ENCODE measurements around the gene ZFP36L2. TPM values are rescaled to one million over a fixed set of nuclear protein-coding genes. Genes with fewer than 3 reads are reported as not detected.
A peak's percentile ranks its signal among the peaks of the same experiment; 100 is the strongest.

The ZFP36L2 gene
- total RNA-seq, 4 donors from 2014 or later, result 81.7 to 117 (median 85.7) TPM

DNA sequence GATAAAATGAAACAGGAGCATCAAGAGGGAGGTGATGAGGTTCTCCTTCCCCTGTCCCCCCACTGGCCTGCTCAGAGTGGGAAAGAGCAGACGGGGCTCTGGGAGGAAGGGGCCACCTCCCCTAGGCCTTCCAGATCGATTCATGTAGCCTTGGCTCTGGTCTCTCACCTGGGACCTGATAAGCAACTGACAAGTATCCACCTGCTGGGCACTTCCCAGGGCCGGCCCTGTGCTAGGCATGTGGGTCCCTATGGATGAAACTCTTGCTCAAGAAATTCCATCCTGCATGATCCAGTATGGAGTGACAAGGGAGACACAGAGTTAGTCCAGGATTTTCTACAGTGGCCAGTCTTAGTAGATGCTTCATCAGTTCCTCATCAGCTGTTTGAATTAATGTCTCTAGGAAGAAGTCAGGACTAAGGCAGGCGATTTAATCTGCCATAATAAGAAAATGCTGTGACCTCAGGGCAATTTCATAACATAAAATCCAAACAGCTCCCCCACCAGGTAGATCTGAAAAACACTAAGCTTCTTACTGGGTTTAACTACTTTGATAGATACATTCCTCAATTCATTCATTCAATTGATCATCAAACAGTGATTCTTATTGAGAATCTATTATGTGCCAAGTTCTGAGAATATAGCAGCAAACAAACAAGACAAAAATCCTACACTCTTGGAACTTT, 44.7 kb upstream of the ZFP36L2 start:
- Histone ChIP-seq H3K27me3 (no peaks in the 10 kb centered on the region), H3K9me3 (no peaks in the 10 kb centered on the region), H3K27ac (replicated peaks in 1 of 4) (peak overlapping the region in 3 of 4 donors; percentile 79 to 85 (median 81)), H3K4me1 (peaks cover 47 to 77% (median 68%) of the 10 kb centered on the region in 4 donors), H3K4me3 (no peak overlapping the region), H3K36me3 (no peaks in the 10 kb centered on the region)
- WGBS, result 93% methylated on average over 4 of the region's 4 CpGs
- no peak for DNase-seq (ENCODE audit: extremely low spot score)
- intact Hi-C loops (cut with DNase I), result no loop called here
- TF ChIP-seq, protein P1, sequence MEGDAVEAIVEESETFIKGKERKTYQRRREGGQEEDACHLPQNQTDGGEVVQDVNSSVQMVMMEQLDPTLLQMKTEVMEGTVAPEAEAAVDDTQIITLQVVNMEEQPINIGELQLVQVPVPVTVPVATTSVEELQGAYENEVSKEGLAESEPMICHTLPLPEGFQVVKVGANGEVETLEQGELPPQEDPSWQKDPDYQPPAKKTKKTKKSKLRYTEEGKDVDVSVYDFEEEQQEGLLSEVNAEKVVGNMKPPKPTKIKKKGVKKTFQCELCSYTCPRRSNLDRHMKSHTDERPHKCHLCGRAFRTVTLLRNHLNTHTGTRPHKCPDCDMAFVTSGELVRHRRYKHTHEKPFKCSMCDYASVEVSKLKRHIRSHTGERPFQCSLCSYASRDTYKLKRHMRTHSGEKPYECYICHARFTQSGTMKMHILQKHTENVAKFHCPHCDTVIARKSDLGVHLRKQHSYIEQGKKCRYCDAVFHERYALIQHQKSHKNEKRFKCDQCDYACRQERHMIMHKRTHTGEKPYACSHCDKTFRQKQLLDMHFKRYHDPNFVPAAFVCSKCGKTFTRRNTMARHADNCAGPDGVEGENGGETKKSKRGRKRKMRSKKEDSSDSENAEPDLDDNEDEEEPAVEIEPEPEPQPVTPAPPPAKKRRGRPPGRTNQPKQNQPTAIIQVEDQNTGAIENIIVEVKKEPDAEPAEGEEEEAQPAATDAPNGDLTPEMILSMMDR (IDR thresholded peaks at IDR 0.05), result peak in 1 of 3 experiments; percentile 7
- TF ChIP-seq POLR2AphosphoS5 (IDR thresholded peaks at IDR 0.05), result no peak

DNA sequence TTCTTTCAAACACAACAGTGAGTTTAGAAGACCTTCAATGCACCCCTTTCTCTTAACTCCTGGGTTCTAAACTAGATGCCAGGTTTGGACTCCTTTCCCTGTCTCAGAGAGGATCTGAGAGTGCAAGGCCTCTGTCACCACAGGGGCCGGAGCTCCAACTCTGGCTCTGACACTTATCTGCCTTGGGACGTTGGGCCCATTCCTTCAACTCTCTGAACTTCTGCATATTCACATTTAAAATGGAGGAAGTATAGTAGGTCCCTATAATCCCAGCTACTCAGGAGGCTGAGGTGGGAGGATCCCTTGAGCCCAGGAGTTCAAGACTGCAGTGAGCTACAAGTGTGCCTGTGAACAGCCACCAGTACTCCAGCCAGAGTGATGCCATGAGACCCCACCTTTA, 44.1 kb upstream of the ZFP36L2 start:
- 60% methylated on average over 2 of the region's 2 CpGs for WGBS
- DNase-seq (ENCODE audit: extremely low spot score), result no peak
- Histone ChIP-seq H3K4me3 (no peak overlapping the region), H3K27me3 (no peaks in the 10 kb centered on the region), H3K9me3 (no peaks in the 10 kb centered on the region), H3K27ac (replicated peaks in 1 of 4) (peak overlapping the region; percentile 79 to 85 (median 82)), H3K4me1 (peaks cover 49 to 77% (median 68%) of the 10 kb centered on the region in 4 donors), H3K36me3 (no peaks in the 10 kb centered on the region)
- TF ChIP-seq EP300 (IDR thresholded peaks at IDR 0.05), result no peak
- TF ChIP-seq, protein P1 (IDR thresholded peaks at IDR 0.05), result no peak
- no peak for TF ChIP-seq POLR2A (IDR thresholded peaks at IDR 0.05; ENCODE audit: low read depth)
- no peak for TF ChIP-seq POLR2AphosphoS5 (IDR thresholded peaks at IDR 0.05)
- intact Hi-C loops (cut with DNase I), result no loop called here

DNA sequence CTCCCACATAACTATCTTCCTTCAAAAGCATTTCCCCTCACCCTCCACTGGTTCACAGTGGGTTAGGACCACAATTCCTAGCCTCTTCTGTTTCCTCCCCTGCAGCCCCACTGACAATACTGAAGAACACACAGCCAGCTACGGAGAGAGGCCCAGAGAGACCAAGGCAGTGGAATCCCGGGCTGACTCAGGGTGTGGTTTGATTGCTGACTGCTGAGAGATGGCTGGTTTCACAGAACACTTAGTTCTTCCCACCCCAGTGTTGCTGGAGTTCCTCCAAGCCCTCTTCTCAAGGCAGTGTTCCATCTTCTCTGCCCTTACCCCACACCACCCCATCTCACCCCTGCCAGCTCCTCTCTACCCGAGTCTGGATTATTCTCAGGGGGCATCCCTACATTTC, 43.3 kb upstream of the ZFP36L2 start:
- peaks cover 56 to 77% (median 74%) of the 10 kb centered on the region in 4 donors for H3K4me1 ChIP-seq
- H3K4me3 ChIP-seq, result peak overlapping the region in 3 of 4 donors; percentile 6 to 17 (median 8)

DNA sequence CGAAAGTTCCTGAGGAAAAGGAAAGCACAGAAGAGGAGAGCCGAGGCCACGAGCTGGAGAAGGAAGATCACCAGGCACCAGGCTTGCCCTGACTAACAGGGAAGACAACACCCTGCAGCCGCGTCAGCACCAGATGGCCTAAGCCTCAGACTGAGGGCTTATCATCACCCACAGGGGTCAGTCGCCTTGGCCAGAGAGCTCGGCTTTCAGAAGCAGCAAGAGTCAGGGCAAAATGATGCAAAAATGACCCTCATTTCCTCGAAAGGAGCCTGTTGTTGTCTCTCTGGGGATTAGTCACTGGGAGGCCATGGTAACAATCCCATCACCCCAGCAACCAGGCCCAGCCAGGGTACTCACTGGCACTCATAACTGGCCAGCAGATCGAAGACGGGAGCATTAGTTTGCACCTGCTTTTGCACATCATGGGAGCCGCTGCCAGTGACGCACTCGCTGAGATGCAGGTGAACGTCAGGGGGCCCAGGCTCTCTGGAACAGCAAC, 42.7 kb upstream of the ZFP36L2 start:
- WGBS, result 40% methylated on average over 13 of the region's 14 CpGs
- Histone ChIP-seq H3K36me3 (no peaks in the 10 kb centered on the region), H3K27me3 (no peaks in the 10 kb centered on the region), H3K4me3 (peak overlapping the region in 3 of 4 donors; percentile 8 to 17 (median 8)), H3K9me3 (no peaks in the 10 kb centered on the region), H3K4me1 (peaks cover 58 to 79% (median 78%) of the 10 kb centered on the region in 4 donors), H3K27ac (replicated peaks in 1 of 4) (peak overlapping the region; percentile 79 to 85 (median 82))
- peak; percentile 72 to 84 for TF ChIP-seq POLR2AphosphoS5 (IDR thresholded peaks at IDR 0.05)
- TF ChIP-seq, protein P1 (IDR thresholded peaks at IDR 0.05), result no peak
- peak; percentile 30 for TF ChIP-seq POLR2A (IDR thresholded peaks at IDR 0.05; ENCODE audit: low read depth)
- TF ChIP-seq EP300 (IDR thresholded peaks at IDR 0.05), result peak; percentile 34
- intact Hi-C loops (cut with DNase I), result no loop called here
- peak; percentile 97 for DNase-seq (ENCODE audit: extremely low spot score)

More for the DNA sequence above, 43.3 kb upstream of the ZFP36L2 start:
- H3K9me3 ChIP-seq, result no peaks in the 10 kb centered on the region
- WGBS, result 6% methylated on average over 3 of the region's 3 CpGs
- TF ChIP-seq, protein P1 (IDR thresholded peaks at IDR 0.05), result no peak
- TF ChIP-seq EP300 (IDR thresholded peaks at IDR 0.05) (no peak), POLR2AphosphoS5 (IDR thresholded peaks at IDR 0.05) (peak; percentile 61 to 70)
- intact Hi-C loops (cut with DNase I), result no loop called here
- no peaks in the 10 kb centered on the region for H3K27me3 ChIP-seq
- no peaks in the 10 kb centered on the region for H3K36me3 ChIP-seq
- peak; percentile 96 for DNase-seq (ENCODE audit: extremely low spot score)
- H3K27ac ChIP-seq (replicated peaks in 1 of 4), result peak overlapping the region; percentile 79 to 85 (median 82)
